Duodenal mucosa (tissue), 2 donors: ENCODE results near the gene PRDM2.
"Not testable (repeated sequence)": the region's sequence is repeated elsewhere in the genome, so short reads cannot be mapped to it uniquely, and the experiment has no call there.

Experiments used
- H3K27ac ChIP-seq: one replicate; pipeline ENCODE4 v1.7.0; 2013; ENCODE audit warnings: low read depth, low read length
- H3K27me3 ChIP-seq, 2 donors: one replicate each; pipeline ENCODE4 v1.7.0; 2013; ENCODE audit warnings: low read length in 2 of 2, control low read depth in 1 of 2; ENCODE audit not compliant: insufficient read depth in 2 of 2, control insufficient read depth in 1 of 2
- H3K36me3 ChIP-seq, 2 donors: one replicate each; pipeline ENCODE4 v1.7.0; 2013; ENCODE audit warnings: low read length in 2 of 2, control low read depth in 1 of 2; ENCODE audit not compliant: insufficient read depth in 2 of 2, control insufficient read depth in 1 of 2
- H3K4me1 ChIP-seq, 2 donors: one replicate each; pipeline ENCODE4 v1.7.0; 2013; ENCODE audit warnings: low read length in 2 of 2, control low read depth in 1 of 2; ENCODE audit not compliant: insufficient read depth in 2 of 2, control insufficient read depth in 1 of 2
- H3K4me3 ChIP-seq, 2 donors: one replicate each; pipeline ENCODE4 v1.7.0; 2013; ENCODE audit warnings: low read length in 2 of 2, low read depth in 1 of 2
- H3K9ac ChIP-seq, 2 donors: one replicate each; pipeline ENCODE4 v1.7.0; 2013; ENCODE audit warnings: low read length in 2 of 2, low read depth in 1 of 2
- H3K9me3 ChIP-seq, 2 donors: one replicate each; pipeline ENCODE4 v1.7.0; 2013; ENCODE audit warnings: low read length in 2 of 2, control low read depth in 1 of 2; ENCODE audit not compliant: control insufficient read depth in 1 of 2

Gene PRDM2

GRCh38 chr1:13707164-13707563 is 7.2 kb downstream of the PRDM2 start:
- Histone ChIP-seq H3K4me1 (peaks cover 3 to 26% of the 10 kb centered on the region in 2 donors), H3K4me3 (no peak overlapping the region), H3K9ac (no peak overlapping the region), H3K27ac (no peak overlapping the region), H3K27me3 (no peaks in the 10 kb centered on the region), H3K36me3 (no peaks in the 10 kb centered on the region), H3K9me3 (no peaks in the 10 kb centered on the region)

GRCh38 chr1:13708380-13708982 is 8.5 kb downstream of the PRDM2 start:
- Histone ChIP-seq H3K9me3 (no peaks in the 10 kb centered on the region), H3K27me3 (no peaks in the 10 kb centered on the region), H3K4me3 (peak overlapping the region in 1 of 2 donors; percentile 20), H3K27ac (no peak overlapping the region), H3K36me3 (no peaks in the 10 kb centered on the region), H3K4me1 (peaks cover 3 to 26% of the 10 kb centered on the region in 2 donors), H3K9ac (no peak overlapping the region)

GRCh38 chr1:13710086-13710485 is 10.1 kb downstream of the PRDM2 start:
- Histone ChIP-seq H3K4me1 (peaks cover 3 to 26% of the 10 kb centered on the region in 2 donors), H3K9me3 (no peaks in the 10 kb centered on the region), H3K27me3 (no peaks in the 10 kb centered on the region), H3K36me3 (no peaks in the 10 kb centered on the region), H3K9ac (no peak overlapping the region), H3K4me3 (no peak overlapping the region), H3K27ac (no peak overlapping the region)

- Histone ChIP-seq H3K27ac (no peak overlapping the region), H3K36me3 (no peaks in the 10 kb centered on the region), H3K4me3 (no peak overlapping the region)
Observed at GRCh38 chr1:13714851-13715250, 14.9 kb downstream of the PRDM2 start.

GRCh38 chr1:13715616-13716287 is 15.8 kb downstream of the PRDM2 start:
- not testable (repeated sequence) for H3K36me3 ChIP-seq, H3K4me3 ChIP-seq, H3K27ac ChIP-seq, H3K27me3 ChIP-seq, H3K4me1 ChIP-seq, H3K9me3 ChIP-seq, H3K9ac ChIP-seq

More at GRCh38 chr1:13714851-13715250, 14.9 kb downstream of the PRDM2 start:
- Histone ChIP-seq H3K27me3 (no peaks in the 10 kb centered on the region), H3K9ac (no peak overlapping the region), H3K4me1 (peaks cover 3% of the 10 kb centered on the region in 2 donors), H3K9me3 (no peaks in the 10 kb centered on the region)

GRCh38 chr1:13722808-13723360 is 22.9 kb downstream of the PRDM2 start:
- H3K27me3 ChIP-seq: no peaks in the 10 kb centered on the region
- H3K36me3 ChIP-seq: no peaks in the 10 kb centered on the region
- no peak overlapping the region for H3K27ac ChIP-seq
- no peaks in the 10 kb centered on the region for H3K4me1 ChIP-seq
- H3K9ac ChIP-seq: no peak overlapping the region
- H3K4me3 ChIP-seq: no peak overlapping the region
- H3K9me3 ChIP-seq: no peaks in the 10 kb centered on the region

- Histone ChIP-seq H3K36me3 (no peaks in the 10 kb centered on the region), H3K9ac (no peak overlapping the region), H3K4me1 (no peaks in the 10 kb centered on the region), H3K4me3 (no peak overlapping the region), H3K27me3 (no peaks in the 10 kb centered on the region), H3K9me3 (no peaks in the 10 kb centered on the region), H3K27ac (no peak overlapping the region)
Observed at GRCh38 chr1:13723810-13724209, 23.8 kb downstream of the PRDM2 start.

GRCh38 chr1:13725714-13726175 is 25.8 kb downstream of the PRDM2 start:
- Histone ChIP-seq H3K27ac (no peak overlapping the region), H3K4me3 (no peak overlapping the region), H3K27me3 (no peaks in the 10 kb centered on the region), H3K9ac (no peak overlapping the region), H3K4me1 (peaks cover 0 to 3% of the 10 kb centered on the region in 2 donors), H3K36me3 (no peaks in the 10 kb centered on the region), H3K9me3 (no peaks in the 10 kb centered on the region)

- Histone ChIP-seq H3K27ac (no peak overlapping the region), H3K4me3 (no peak overlapping the region)
Observed at GRCh38 chr1:13728091-13728715, 28.2 kb downstream of the PRDM2 start.

GRCh38 chr1:13730291-13730690 is 30.3 kb downstream of the PRDM2 start:
- Histone ChIP-seq H3K4me1 (peaks cover 3 to 6% of the 10 kb centered on the region in 2 donors), H3K4me3 (no peak overlapping the region), H3K9ac (no peak overlapping the region), H3K27me3 (no peaks in the 10 kb centered on the region), H3K27ac (peak overlapping the region; percentile 39), H3K9me3 (no peaks in the 10 kb centered on the region), H3K36me3 (no peaks in the 10 kb centered on the region)

More at GRCh38 chr1:13728091-13728715, 28.2 kb downstream of the PRDM2 start:
- Histone ChIP-seq H3K36me3 (no peaks in the 10 kb centered on the region), H3K4me1 (peaks cover 3 to 4% of the 10 kb centered on the region in 2 donors), H3K27me3 (no peaks in the 10 kb centered on the region), H3K9me3 (no peaks in the 10 kb centered on the region), H3K9ac (no peak overlapping the region)
